Keratinocyte (primary cell): ENCODE results near the gene ACTR1B. TPM values are rescaled to one million over a fixed set of nuclear protein-coding genes. Genes with fewer than 3 reads are reported as not detected.

Source experiments
- DNase-seq: peaks from one replicate; pipeline ENCODE4 v3.0.0-alpha.2; 2011; ENCODE audit warnings: low read depth, missing footprints, low spot score
- FAIRE-seq: peaks from 2 replicates; lab custom pipeline; 2011; peaks lifted over from hg19 to GRCh38; lab: Jason Lieb, UNC
- H2AFZ ChIP-seq: 2 replicates; pipeline ENCODE4 v1.6.0; 2012; ENCODE audit warnings: low read length, control low read depth, inconsistent platforms; ENCODE audit not compliant: control insufficient read depth
- H3K27ac ChIP-seq: 2 replicates; pipeline ENCODE4 v1.5.1; 2011; ENCODE audit warnings: low read length; ENCODE audit not compliant: control insufficient read depth, insufficient read depth
- H3K27me3 ChIP-seq: 3 replicates; pipeline ENCODE4 v1.6.0; 2011; ENCODE audit warnings: low read length; ENCODE audit not compliant: control insufficient read depth, insufficient read depth; ENCODE audit errors: extremely low read depth
- H3K36me3 ChIP-seq, 2 experiments: 2 replicates in 1 of 2; 3 replicates in 1 of 2; pipeline ENCODE4 v1.5.1; 2011; ENCODE audit warnings: low read length in 2 of 2, mild to moderate bottlenecking in 1 of 2; ENCODE audit not compliant: control insufficient read depth in 2 of 2, insufficient read depth in 2 of 2; ENCODE audit errors: extremely low read depth in 1 of 2
- H3K4me1 ChIP-seq: 3 replicates; pipeline ENCODE4 v1.5.1; 2011; ENCODE audit warnings: low read length; ENCODE audit not compliant: control insufficient read depth, insufficient read depth; ENCODE audit errors: extremely low read depth
- H3K4me2 ChIP-seq: 3 replicates; pipeline ENCODE4 v1.6.0; 2011; ENCODE audit warnings: low read depth, low read length; ENCODE audit not compliant: control insufficient read depth, insufficient read depth; ENCODE audit errors: extremely low read depth
- H3K4me3 ChIP-seq, 3 experiments: fragments of 200-600 bp in 1 of 3; sonication (generic) in 1 of 3; 2 replicates in 2 of 3; 3 replicates in 1 of 3; pipeline ENCODE4 v1.5.1; 2011 to 2016; ENCODE audit warnings: low read length in 3 of 3, mild to moderate bottlenecking in 3 of 3, control low read depth in 2 of 3, inconsistent platforms in 1 of 3, low read depth in 1 of 3, mixed read lengths in 1 of 3, mixed run types in 1 of 3, moderate library complexity in 1 of 3; ENCODE audit not compliant: control insufficient read depth in 2 of 3, insufficient read depth in 2 of 3; ENCODE audit errors: extremely low read depth in 1 of 3
- H3K79me2 ChIP-seq: 2 replicates; pipeline ENCODE4 v1.6.0; 2012; ENCODE audit warnings: low read length; ENCODE audit not compliant: control insufficient read depth, insufficient read depth
- H3K9ac ChIP-seq: 3 replicates; pipeline ENCODE4 v1.6.0; 2011; ENCODE audit warnings: low read length; ENCODE audit not compliant: control insufficient read depth, insufficient read depth; ENCODE audit errors: extremely low read depth
- H3K9me1 ChIP-seq: 3 replicates; pipeline ENCODE4 v1.6.0; 2011; ENCODE audit warnings: low read length; ENCODE audit not compliant: control insufficient read depth, insufficient read depth; ENCODE audit errors: extremely low read depth
- H3K9me3 ChIP-seq: 2 replicates; pipeline ENCODE4 v1.5.1; 2012; ENCODE audit warnings: low read depth, low read length; ENCODE audit not compliant: control insufficient read depth
- H4K20me1 ChIP-seq: 3 replicates; pipeline ENCODE4 v1.6.0; 2011; ENCODE audit warnings: low read length; ENCODE audit not compliant: control insufficient read depth, insufficient read depth; ENCODE audit errors: extremely low read depth
- EZH2 ChIP-seq: IDR thresholded peaks from one replicate; pipeline ENCODE4 v1.6.1; 2012; ENCODE audit warnings: inconsistent platforms, mild to moderate bottlenecking, low read length, moderate library complexity
- dilution Hi-C: fragments of 300-500 bp; cut with MboI; formaldehyde crosslinking; loops from one replicate; pipeline ENCODE4 v1.7.0; 2020; ENCODE audit warnings: low sequenced_read_pairs; ENCODE audit not compliant: extremely low pct_ligation_motif_present
- polyA plus RNA-seq, 5 experiments: library from polyadenylated mRNA; depleted of rRNA in 3 of 5; stranded (reverse) in 3 of 5; stranded (forward) in 1 of 5; unstranded in 1 of 5; fragments of >200 nt; gene quantifications; 1 replicate in 1 of 5; 2 replicates in 3 of 5; 3 replicates in 1 of 5; pipeline versions ENCODE4 v1.2.1 to v1.2.3, GENCODE V29; 2011 to 2012; ENCODE audit warnings: missing spikeins in 2 of 5, low read depth in 1 of 5, low replicate concordance in 1 of 5
- TF ChIP-seq, protein P1 (sequence below), 3 experiments: IDR thresholded peaks in 1 of 3; conservative IDR thresholded peaks in 1 of 3; optimal IDR thresholded peaks in 1 of 3; 2 replicates in 2 of 3; 3 replicates in 1 of 3; pipeline versions ENCODE3 to v1.5.1; 2011; ENCODE audit warnings: low read length in 3 of 3, mild to moderate bottlenecking in 3 of 3, moderate library complexity in 2 of 3, control low read depth in 1 of 3, inconsistent platforms in 1 of 3; ENCODE audit not compliant: insufficient read depth in 2 of 3; ENCODE audit errors: extremely low read depth in 1 of 3

The ACTR1B gene
- polyA plus RNA-seq, 1 donor (not counting 4 experiments of a cell fraction or from before 2014, with no cell fraction given), result 20.6 TPM

GRCh38 chr2:97654309-97654708 lies 9.5 kb downstream of the ACTR1B start:
- Histone ChIP-seq H3K4me2 (no peak overlapping the region), H3K36me3 (peaks cover 11 to 17% of the 10 kb centered on the region in 2 experiments), H3K4me1 (no peaks in the 10 kb centered on the region), H3K27ac (no peak overlapping the region), H4K20me1 (no peaks in the 10 kb centered on the region), H3K79me2 (no peaks in the 10 kb centered on the region), H3K9me3 (peaks cover 2% of the 10 kb centered on the region), H2AFZ (no peak overlapping the region), H3K9ac (no peak overlapping the region), H3K9me1 (no peaks in the 10 kb centered on the region), H3K27me3 (no peaks in the 10 kb centered on the region), H3K4me3 (no peak overlapping the region)
- dilution Hi-C loops, result no loop called here
- TF ChIP-seq, protein P1, sequence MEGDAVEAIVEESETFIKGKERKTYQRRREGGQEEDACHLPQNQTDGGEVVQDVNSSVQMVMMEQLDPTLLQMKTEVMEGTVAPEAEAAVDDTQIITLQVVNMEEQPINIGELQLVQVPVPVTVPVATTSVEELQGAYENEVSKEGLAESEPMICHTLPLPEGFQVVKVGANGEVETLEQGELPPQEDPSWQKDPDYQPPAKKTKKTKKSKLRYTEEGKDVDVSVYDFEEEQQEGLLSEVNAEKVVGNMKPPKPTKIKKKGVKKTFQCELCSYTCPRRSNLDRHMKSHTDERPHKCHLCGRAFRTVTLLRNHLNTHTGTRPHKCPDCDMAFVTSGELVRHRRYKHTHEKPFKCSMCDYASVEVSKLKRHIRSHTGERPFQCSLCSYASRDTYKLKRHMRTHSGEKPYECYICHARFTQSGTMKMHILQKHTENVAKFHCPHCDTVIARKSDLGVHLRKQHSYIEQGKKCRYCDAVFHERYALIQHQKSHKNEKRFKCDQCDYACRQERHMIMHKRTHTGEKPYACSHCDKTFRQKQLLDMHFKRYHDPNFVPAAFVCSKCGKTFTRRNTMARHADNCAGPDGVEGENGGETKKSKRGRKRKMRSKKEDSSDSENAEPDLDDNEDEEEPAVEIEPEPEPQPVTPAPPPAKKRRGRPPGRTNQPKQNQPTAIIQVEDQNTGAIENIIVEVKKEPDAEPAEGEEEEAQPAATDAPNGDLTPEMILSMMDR (optimal IDR thresholded peaks at IDR 0.05 in 1 of 3, IDR thresholded peaks at IDR 0.05 in 1 of 3, conservative IDR thresholded peaks at IDR 0.05 in 1 of 3; ENCODE audit: extremely low read depth in 1 of 3, insufficient read depth in 2 of 3, low read length in 3 of 3), result no peak
- TF ChIP-seq EZH2, result no peak
- DNase-seq (no peak), FAIRE-seq (no peak)

DNA sequence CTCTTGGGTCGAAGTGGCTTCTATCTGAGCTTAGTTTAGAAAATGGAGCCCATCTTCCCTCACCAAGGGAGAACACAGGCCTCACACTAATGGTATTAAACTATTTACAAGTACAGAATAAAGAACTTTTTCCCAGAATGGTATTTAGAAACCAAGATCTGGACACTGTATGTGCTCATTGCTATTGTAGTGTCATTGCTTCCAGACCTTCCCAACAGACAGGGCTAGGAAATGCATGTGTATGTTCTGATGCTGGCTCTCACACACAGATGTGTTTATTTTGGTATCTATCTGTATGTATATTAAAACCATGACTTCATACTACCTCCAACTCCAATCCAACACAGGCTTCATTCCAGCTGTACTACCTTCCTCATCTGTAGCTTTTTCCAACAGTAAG lies 10.0 kb downstream of the ACTR1B start:
- peaks cover 2% of the 10 kb centered on the region for H3K9me3 ChIP-seq

More for the DNA sequence above, 10.0 kb downstream of the ACTR1B start:
- Histone ChIP-seq H3K36me3 (peaks cover 11 to 17% of the 10 kb centered on the region in 2 experiments), H3K27me3 (no peaks in the 10 kb centered on the region), H3K79me2 (no peaks in the 10 kb centered on the region), H3K4me3 (no peak overlapping the region), H3K9ac (no peak overlapping the region), H3K9me1 (no peaks in the 10 kb centered on the region), H3K4me1 (no peaks in the 10 kb centered on the region), H3K27ac (no peak overlapping the region), H4K20me1 (no peaks in the 10 kb centered on the region), H3K4me2 (no peak overlapping the region), H2AFZ (no peak overlapping the region)
- TF ChIP-seq, protein P1 (optimal IDR thresholded peaks at IDR 0.05 in 1 of 3, IDR thresholded peaks at IDR 0.05 in 1 of 3, conservative IDR thresholded peaks at IDR 0.05 in 1 of 3; ENCODE audit: extremely low read depth in 1 of 3, insufficient read depth in 2 of 3, low read length in 3 of 3), result no peak
- TF ChIP-seq EZH2, result no peak
- FAIRE-seq (no peak), DNase-seq (no peak)
- dilution Hi-C loops, result no loop called here
